NCI-H524 treated with DMSO at 0.1 percent for 48 hours (cell line): ENCODE measurements around the gene PPP4R2.

Source experiments
- DNase-seq: peaks from one replicate; lab custom pipeline; 2025; lab: John Stamatoyannopoulos, UW

PPP4R2 gene

DNA sequence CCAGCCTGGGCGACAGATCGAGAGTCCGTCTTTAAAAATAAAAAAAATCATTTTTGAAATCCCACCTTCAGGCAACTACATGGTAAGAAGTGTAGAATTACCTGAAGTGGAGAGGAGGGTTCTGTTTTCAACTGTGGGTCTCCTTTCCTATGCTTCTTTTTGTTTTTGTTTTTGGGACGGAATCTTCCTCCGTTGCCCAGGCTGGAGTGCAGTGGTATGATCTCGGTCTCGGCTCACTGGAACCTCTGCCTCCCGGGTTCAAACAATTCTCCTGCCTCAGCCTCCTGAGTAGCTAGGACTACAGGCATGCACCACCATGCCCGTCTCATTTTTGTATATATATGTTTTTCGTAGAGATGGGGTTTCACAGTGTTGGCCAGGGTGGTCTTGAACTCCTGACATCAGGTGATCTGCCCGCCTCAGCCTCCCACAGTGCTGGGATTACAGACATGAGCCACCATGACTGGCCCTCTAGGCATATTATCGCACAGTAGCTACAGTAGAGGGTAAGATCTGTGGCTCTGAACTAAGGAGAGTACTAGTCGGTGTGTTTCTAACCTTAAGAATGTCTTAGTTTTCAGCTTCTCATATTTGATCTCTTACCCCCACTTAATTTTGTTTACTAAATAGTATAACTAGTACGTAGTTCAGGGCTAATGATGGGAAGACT lies 73.3 kb downstream of the PPP4R2 start:
- no peak for DNase-seq

GRCh38 chr3:73070675-73071575 lies 74.3 kb downstream of the PPP4R2 start:
- no peak for DNase-seq

DNA sequence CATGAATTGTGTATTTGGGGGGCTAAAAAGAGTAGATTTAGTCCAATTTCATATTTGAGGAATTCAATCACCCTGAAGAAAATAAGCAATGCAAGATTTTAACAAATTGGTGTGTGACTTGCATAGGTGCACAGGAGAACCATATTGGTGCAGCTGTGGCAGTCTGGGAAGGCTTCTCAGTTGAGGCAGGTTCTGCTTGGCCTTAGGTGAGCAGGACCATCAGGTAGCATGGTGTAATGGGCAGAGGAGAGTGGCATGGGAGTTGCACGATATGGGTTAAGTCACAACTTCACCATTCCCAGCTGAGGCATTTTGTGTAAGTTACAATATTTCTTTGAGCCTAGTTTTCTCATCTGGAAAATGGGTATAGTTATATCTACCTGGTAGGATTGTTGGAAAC lies 75.3 kb downstream of the PPP4R2 start:
- DNase-seq = no peak

- DNase-seq = no peak
These were observed 76.0 kb downstream of the PPP4R2 start for GRCh38 chr3:73072634-73073033.

GRCh38 chr3:73073091-73073707 lies 76.6 kb downstream of the PPP4R2 start:
- peak; percentile 52 for DNase-seq

GRCh38 chr3:73074781-73075180 lies 78.2 kb downstream of the PPP4R2 start:
- DNase-seq = no peak

- peak; percentile 90 for DNase-seq
These were observed 83.8 kb downstream of the PPP4R2 start for GRCh38 chr3:73080216-73080966.

- DNase-seq = no peak
These were observed 84.5 kb downstream of the PPP4R2 start for GRCh38 chr3:73081140-73081539.

DNA sequence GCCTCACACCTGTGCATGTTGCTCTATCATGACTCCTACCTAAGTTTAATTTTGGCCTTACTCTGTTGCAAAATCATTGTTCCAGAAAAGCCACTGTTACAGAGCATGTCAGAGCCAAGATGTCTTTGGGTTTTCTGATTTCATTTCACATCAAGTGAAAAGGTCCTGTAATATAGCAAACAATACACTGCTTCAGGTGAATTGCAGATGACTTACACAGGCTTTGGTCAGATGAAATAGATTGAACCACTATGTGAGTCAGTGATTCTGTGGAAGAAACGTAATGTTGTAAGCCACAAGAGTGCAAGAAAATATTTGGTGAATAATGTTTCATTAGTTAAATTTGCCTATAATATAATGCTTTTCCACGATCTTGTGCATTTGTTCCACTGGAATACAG lies 87.6 kb downstream of the PPP4R2 start:
- DNase-seq = no peak

DNA sequence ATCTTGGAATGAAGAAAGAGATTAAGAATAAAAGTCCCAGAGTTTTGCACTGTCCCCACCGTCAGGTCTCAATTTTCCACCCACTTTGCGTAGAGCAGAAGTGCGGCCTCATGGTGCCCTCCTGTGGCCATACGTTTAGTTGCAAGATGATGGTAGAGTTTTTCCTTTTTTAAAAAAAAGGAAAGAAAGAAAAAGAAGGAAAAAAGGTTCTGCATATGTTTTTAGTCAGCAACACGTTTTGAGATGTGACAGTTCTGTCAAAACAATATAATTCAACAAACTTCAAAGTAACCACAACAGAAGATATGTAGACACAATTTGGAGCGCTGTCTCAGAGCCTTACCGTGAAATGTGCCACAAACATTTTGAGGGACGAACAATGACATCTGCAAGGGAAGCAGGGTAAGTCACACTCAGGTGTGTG lies 89.5 kb downstream of the PPP4R2 start:
- no peak for DNase-seq

DNA sequence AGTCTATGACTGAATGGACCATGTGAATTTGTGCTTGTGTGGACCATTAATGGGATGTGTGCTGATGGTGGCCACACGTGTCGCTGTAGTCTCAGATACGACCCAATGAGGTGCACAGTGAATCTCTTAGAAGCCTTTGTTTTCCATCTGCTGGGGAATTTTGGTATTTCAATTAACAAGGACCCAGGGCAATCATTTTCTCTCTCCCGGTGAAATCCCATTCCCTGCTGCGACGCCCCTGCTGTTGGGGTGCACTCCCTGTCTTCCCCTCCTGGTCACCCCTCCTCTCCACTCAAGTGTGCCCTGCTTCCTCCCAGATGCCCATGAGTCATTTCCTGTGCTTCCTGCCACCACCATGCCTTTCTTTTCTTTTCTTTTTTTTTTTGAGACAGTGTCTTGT lies 97.5 kb downstream of the PPP4R2 start:
- no peak for DNase-seq

- no peak for DNase-seq
These were observed 98.3 kb downstream of the PPP4R2 start for GRCh38 chr3:73094951-73095350.

DNA sequence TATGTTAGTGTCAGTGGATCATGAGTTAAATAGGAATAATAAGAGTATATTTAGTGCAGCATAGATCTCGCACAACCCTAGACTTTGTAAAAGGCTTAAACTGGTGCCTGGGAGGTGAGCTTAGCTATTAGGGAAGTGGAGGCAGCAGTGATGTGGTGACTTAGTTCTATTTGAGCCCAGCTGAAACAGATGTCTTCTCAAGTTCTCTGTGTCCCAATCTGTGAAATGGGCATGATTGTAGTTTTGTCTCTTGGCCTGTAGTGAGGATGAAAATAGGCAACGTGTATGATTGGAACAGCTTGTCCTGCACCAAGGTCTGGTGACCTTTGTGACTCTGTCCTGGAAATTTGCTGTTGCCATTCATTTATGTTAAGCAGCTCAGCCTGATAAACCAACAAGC lies 99.6 kb downstream of the PPP4R2 start:
- DNase-seq = no peak

DNA sequence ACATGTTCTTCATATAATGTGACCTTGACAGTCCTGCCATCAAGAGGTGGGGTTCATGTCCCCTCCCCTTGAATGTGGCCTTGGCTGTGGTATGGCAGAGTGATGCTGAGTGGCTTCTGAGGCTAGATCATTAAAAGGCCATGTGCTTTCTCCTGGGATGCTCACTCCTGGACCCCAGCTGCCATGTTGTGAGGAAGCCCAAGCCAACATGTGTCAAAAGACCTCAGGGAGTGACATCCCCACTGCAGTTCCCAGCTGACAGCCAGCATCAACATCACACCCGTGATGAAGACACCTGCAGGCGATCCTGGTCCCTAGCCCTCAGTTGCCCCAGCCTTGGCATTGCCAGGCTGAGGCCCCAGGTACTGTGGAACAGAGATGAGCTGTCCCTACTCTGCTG lies 101.4 kb downstream of the PPP4R2 start:
- no peak for DNase-seq

DNA sequence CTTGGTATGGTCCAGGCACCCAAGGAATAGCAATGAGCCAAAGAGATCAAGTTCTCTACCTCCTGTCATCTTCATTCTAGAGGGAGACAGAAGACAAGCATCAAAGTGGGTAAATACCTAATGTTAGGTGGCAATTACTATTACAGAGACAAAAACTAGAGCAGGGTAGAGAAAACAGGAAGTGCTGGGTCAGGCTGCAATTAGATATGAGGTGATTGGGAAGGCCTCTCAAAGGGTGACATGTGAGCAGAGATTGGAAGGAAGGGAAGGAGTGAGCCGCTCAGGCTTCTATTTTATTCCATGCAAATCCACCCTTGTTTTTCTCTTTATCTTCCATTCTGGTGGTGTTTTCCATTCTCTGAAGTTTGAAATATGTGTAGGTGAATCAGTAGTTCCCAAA lies 102.3 kb downstream of the PPP4R2 start:
- no peak for DNase-seq

DNA sequence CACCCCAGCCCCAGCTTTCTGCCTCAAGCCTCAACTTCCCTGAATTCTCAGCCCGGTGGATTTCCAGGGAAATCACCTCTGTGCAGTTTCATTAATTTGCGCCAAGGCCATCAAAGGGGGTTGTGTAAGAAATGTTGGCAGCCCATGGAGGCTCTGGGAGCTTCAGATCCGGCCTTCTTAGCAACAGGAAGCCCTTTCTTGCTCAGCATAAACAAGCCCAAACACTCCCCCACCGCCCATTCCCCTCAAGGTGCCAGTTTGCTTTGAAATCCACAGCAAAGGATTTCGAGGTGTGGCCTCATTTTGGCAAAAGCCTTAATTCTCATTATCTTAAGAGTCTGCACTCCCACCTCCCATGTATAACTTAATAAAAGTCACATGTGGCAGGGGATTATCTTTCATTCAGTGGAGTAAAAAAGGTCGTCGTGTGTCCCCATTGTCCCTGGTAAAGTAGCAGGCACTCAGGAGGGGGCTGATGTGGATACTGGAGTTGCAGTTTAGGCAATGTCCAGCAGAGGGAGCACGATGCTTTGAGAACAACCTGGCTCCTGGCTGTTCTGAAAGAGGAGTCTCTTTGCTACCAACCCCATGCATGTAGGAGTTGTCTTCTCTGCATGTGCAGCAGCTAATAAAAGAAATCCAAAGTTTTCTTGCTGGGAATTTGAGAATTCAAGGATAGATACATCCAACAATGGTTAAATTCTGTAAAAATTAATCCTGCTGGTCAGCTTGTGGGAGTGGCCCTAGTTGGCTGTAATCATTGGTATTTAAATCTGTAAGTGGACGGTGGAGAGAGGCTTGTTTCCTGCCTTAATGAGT lies 104.3 kb downstream of the PPP4R2 start:
- DNase-seq = peak; percentile 26

- no peak for DNase-seq
These were observed 105.3 kb downstream of the PPP4R2 start for GRCh38 chr3:73101881-73102280.

DNA sequence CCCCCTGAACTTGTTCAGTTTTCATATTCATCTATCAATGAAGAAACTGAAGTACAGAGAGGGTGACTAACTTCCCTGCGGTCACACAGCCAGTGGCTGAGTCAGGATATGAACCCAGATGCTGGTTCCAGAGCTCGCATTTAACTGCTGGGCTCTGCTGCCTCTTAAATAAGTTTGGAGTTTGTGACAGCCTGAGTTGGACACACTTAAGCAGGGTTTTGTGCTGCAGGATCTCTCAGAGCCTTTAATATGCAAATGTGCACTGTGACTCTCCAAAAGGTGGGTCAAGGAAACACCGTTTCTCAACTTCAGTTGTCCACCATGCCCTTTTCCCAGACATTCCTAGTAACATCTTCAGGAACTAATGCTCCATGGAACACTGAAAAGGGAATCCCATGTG lies 110.6 kb downstream of the PPP4R2 start:
- no peak for DNase-seq

GRCh38 chr3:73107676-73108187 lies 111.1 kb downstream of the PPP4R2 start:
- no peak for DNase-seq

DNA sequence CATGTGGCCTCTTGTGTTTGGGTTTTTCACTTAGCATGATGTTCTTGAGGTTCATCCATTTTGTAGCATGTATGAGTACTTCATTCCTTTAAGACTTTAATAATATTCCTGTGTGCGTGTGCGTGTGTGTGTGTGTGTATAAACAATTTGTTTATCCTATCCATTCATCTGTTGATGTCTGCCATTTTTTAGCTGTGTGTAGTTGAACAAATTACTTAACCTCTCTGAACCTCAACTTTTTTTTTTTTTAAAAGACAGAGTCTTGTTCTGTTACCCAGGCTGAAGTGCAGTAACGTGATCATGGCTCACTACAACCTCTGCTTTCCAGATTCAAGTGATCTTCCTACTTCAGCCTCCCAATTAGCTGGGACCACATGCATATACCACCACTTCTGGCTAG lies 112.1 kb downstream of the PPP4R2 start:
- no peak for DNase-seq

DNA sequence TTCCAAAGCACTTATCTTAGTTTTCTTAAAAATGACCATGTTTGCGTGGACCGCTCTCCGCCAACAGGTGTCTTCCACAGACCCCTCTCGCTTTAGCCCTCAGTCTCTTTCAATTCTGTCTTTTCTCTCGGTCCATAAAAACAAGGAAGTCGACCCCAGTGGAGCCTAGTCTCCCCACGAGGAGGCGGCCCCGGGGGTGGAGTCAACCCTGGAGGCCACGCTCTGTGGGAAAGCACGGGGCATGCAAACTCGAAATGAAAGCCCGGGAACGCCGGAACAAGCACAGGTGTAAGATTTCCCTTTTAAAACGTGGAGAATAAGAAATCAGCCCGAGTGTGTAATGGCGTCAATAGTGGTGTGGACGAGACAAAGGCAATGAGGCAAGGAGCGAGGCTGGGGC lies 113.9 kb downstream of the PPP4R2 start:
- no peak for DNase-seq
